ENCODE measurements around the gene KCTD18.

Gene KCTD18

GRCh38 chr2:200488169-200488568 lies 21.7 kb downstream of the KCTD18 start:
- FAIRE-seq (no peak), DNase-seq (ENCODE audit: insufficient read length, low spot score) (no peak)

GRCh38 chr2:200486529-200486928 lies 23.3 kb downstream of the KCTD18 start:
- no peak for FAIRE-seq
- DNase-seq (ENCODE audit: insufficient read length, low spot score) = no peak

- DNase-seq (ENCODE audit: insufficient read length, low spot score) (no peak), FAIRE-seq (no peak)
Measured at GRCh38 chr2:200484934-200485333, 24.9 kb downstream of the KCTD18 start.

- FAIRE-seq = no peak
- DNase-seq (ENCODE audit: insufficient read length, low spot score) = peak; percentile 26
Measured at GRCh38 chr2:200483729-200484198, 26.1 kb downstream of the KCTD18 start.

- FAIRE-seq (no peak), DNase-seq (ENCODE audit: insufficient read length, low spot score) (no peak)
Measured at GRCh38 chr2:200482194-200482593, 27.7 kb downstream of the KCTD18 start.

GRCh38 chr2:200479692-200480265 lies 30.1 kb downstream of the KCTD18 start:
- FAIRE-seq (no peak), DNase-seq (ENCODE audit: insufficient read length, low spot score) (peak; percentile 32)

- FAIRE-seq (no peak), DNase-seq (ENCODE audit: insufficient read length, low spot score) (no peak)
Measured at GRCh38 chr2:200477667-200478131, 32.2 kb downstream of the KCTD18 start.

GRCh38 chr2:200476836-200477235 lies 33.0 kb downstream of the KCTD18 start:
- FAIRE-seq = no peak
- no peak for DNase-seq (ENCODE audit: insufficient read length, low spot score)

- DNase-seq (ENCODE audit: insufficient read length, low spot score) (no peak), FAIRE-seq (no peak)
Measured at GRCh38 chr2:200475795-200476194, 34.1 kb downstream of the KCTD18 start.

- FAIRE-seq (no peak), DNase-seq (ENCODE audit: insufficient read length, low spot score) (no peak)
Measured at GRCh38 chr2:200472853-200473464, 36.9 kb downstream of the KCTD18 start.

- DNase-seq (ENCODE audit: insufficient read length, low spot score) (no peak), FAIRE-seq (no peak)
Measured at GRCh38 chr2:200471928-200472645, 37.8 kb downstream of the KCTD18 start.

- peak; percentile 51 for DNase-seq (ENCODE audit: insufficient read length, low spot score)
- FAIRE-seq = no peak
Measured at GRCh38 chr2:200471324-200471848, 38.5 kb downstream of the KCTD18 start.

- no peak for DNase-seq (ENCODE audit: insufficient read length, low spot score)
Measured at GRCh38 chr2:200470230-200470629, 39.6 kb downstream of the KCTD18 start.

GRCh38 chr2:200469708-200470211 lies 40.1 kb downstream of the KCTD18 start:
- DNase-seq (ENCODE audit: insufficient read length, low spot score) = no peak
- FAIRE-seq = no peak

More at GRCh38 chr2:200470230-200470629, 39.6 kb downstream of the KCTD18 start:
- FAIRE-seq = no peak

GRCh38 chr2:200467806-200468681 lies 41.8 kb downstream of the KCTD18 start:
- FAIRE-seq (no peak), DNase-seq (ENCODE audit: insufficient read length, low spot score) (no peak)

GRCh38 chr2:200466425-200467418 lies 43.1 kb downstream of the KCTD18 start:
- no peak for FAIRE-seq

GRCh38 chr2:200463452-200463851 lies 46.4 kb downstream of the KCTD18 start:
- FAIRE-seq = no peak
- DNase-seq (ENCODE audit: insufficient read length, low spot score) = no peak

More at GRCh38 chr2:200466425-200467418, 43.1 kb downstream of the KCTD18 start:
- no peak for DNase-seq (ENCODE audit: insufficient read length, low spot score)

GRCh38 chr2:200461846-200462710 lies 47.8 kb downstream of the KCTD18 start:
- no peak for FAIRE-seq

More at GRCh38 chr2:200461846-200462710, 47.8 kb downstream of the KCTD18 start:
- DNase-seq (ENCODE audit: insufficient read length, low spot score) = no peak
